Right lobe of liver (tissue), 6 donors: ENCODE results near the gene C22orf42. TPM values are rescaled to one million over a fixed set of nuclear protein-coding genes. Genes with fewer than 3 reads are reported as not detected.
A peak's percentile ranks its signal among the peaks of the same experiment; 100 is the strongest.

Experiments
- ATAC-seq, 4 donors: fragments of 200-7000 bp; cut with Tn5 transposase; one replicate each; pipeline ENCODE4 v1.9.1; 2020; ENCODE audit warnings: mild to moderate bottlenecking in 4 of 4, moderate library complexity in 4 of 4
- DNase-seq, 3 donors: peaks; one replicate each; pipeline ENCODE4 v3.0.0-alpha.2; 2020
- H3K27ac ChIP-seq, 3 donors: fragments of 200-600 bp; one replicate each; pipeline ENCODE4 v1.8.0; 2022
- H3K27me3 ChIP-seq, 2 donors: fragments of 200-600 bp; one replicate each; pipeline ENCODE4 v1.8.0; 2022
- H3K36me3 ChIP-seq, 4 donors: fragments of 200-600 bp; sonication (generic) in 1 of 4; one replicate each; pipeline versions ENCODE4 v1.5.1 to v1.8.0; 2017 to 2022; ENCODE audit warnings: control low read depth in 1 of 4
- H3K4me1 ChIP-seq, 4 donors: fragments of 200-600 bp; sonication (generic) in 1 of 4; one replicate each; pipeline versions ENCODE4 v1.5.1 to v1.8.0; 2017 to 2022; ENCODE audit warnings: control low read depth in 1 of 4
- H3K4me3 ChIP-seq, 3 donors: fragments of 200-600 bp; one replicate each; pipeline ENCODE4 v1.8.0; 2022
- H3K9me3 ChIP-seq, 4 donors: fragments of 200-600 bp; sonication (generic) in 1 of 4; one replicate each; pipeline versions ENCODE4 v1.5.1 to v1.8.0; 2017 to 2022; ENCODE audit warnings: control low read depth in 1 of 4
- CTCF ChIP-seq, 4 donors: fragments of 200-600 bp in 3 of 4; fragments of 450-650 bp in 1 of 4; IDR thresholded peaks; one replicate each; pipeline versions ENCODE4 v1.5.1 to v1.8.0; 2016 to 2022; ENCODE audit warnings: antibody characterized with exemption in 4 of 4, mild to moderate bottlenecking in 2 of 4
- POLR2A ChIP-seq: fragments of 450-650 bp; IDR thresholded peaks from one replicate; pipeline ENCODE4 v1.6.1; 2017; ENCODE audit warnings: antibody characterized with exemption, mild to moderate bottlenecking
- WGBS: methylation state at CpG from one replicate; pipeline ENCODE4 v1.1.6; 2018; ENCODE audit warnings: low coverage, low lambda C conversion rate; ENCODE audit not compliant: insufficient coverage; ENCODE audit errors: missing lambda C conversion rate; 5-methylcytosine and 5-hydroxymethylcytosine counted together
- intact Hi-C, 2 donors: fragments of 100-400 bp; cut with DNase I; formaldehyde crosslinking; loops; one replicate each; pipeline versions ENCODE4 v1.11.2 to v1.14.1; 2022
- total RNA-seq, 6 experiments: library from RNA; depleted of rRNA in 2 of 6; stranded (reverse); fragments of >200 nt in 2 of 6; fragmentation: NEBNext Ultra II Directional in 3 of 6; extraction: Animal tissue kit (Norgen Biotek cat#: 25700) in 3 of 6; gene quantifications; one replicate each; pipeline versions ENCODE4 v1.1.0 to v1.2.4, GENCODE V29; 2016 to 2023
- donor health status: DM: no; HTN: yes; CAD: no.
- donor health status: DM: no; HTN: no; CAD: no.
- donor health status: DM: no; HTN: no; CAD: no.
- donor health status: DM: no; HTN: yes; CAD: no.
- donor health status: DM: no; HTN: yes; CAD: no.

C22orf42 gene
- total RNA-seq, 6 experiments from 2014 or later = not detected

- Histone ChIP-seq H3K4me3 (no peak overlapping the region), H3K27ac (no peak overlapping the region), H3K4me1 (peaks cover 0 to 5% (median 2%) of the 10 kb centered on the region in 4 donors), H3K9me3 (no peaks in the 10 kb centered on the region), H3K27me3 (no peaks in the 10 kb centered on the region), H3K36me3 (no peaks in the 10 kb centered on the region)
- TF ChIP-seq CTCF (IDR thresholded peaks at IDR 0.05) (peak; percentile 64 to 70 (median 65)), POLR2A (no peak)
- WGBS = 74% methylated on average over 11 of the region's 22 CpGs
- peak; percentile 53 to 69 (median 65) for DNase-seq
- intact Hi-C loops = loop anchor here in 1 of 2 donors (10.0 kb wide), 1 partner anchor 58 kb away; no protein-coding TSS in a partner anchor
- peak; percentile 57 to 70 (median 68) for ATAC-seq
Measured at GRCh38 chr22:32206774-32207758, 48.0 kb upstream of the C22orf42 start.

GRCh38 chr22:32205974-32206773, 47.1 kb upstream of the C22orf42 start:
- DNase-seq (no peak), ATAC-seq (no peak)
- no peak overlapping the region for H3K4me3 ChIP-seq
- H3K27me3 ChIP-seq = no peaks in the 10 kb centered on the region
- TF ChIP-seq POLR2A (no peak), CTCF (IDR thresholded peaks at IDR 0.05) (no peak)
- intact Hi-C loops = loop anchor here in 1 of 2 donors (10.0 kb wide), 1 partner anchor 59 kb away; no protein-coding TSS in a partner anchor
- no peaks in the 10 kb centered on the region for H3K9me3 ChIP-seq
- H3K4me1 ChIP-seq = peaks cover 0 to 5% (median 2%) of the 10 kb centered on the region in 4 donors
- H3K36me3 ChIP-seq = no peaks in the 10 kb centered on the region
- WGBS = 60% methylated on average over 1 of the region's 30 CpGs
- no peak overlapping the region for H3K27ac ChIP-seq

- no peaks in the 10 kb centered on the region for H3K27me3 ChIP-seq
- H3K4me1 ChIP-seq = peaks cover 0 to 5% (median 2%) of the 10 kb centered on the region in 4 donors
- H3K4me3 ChIP-seq = peak within 1 kb of the TSS in 1 of 3 donors; percentile 32
- no peaks in the 10 kb centered on the region for H3K36me3 ChIP-seq
- ATAC-seq (peak; percentile 21 to 68 (median 48)), DNase-seq (peak in 2 of 3 donors; percentile 42 to 64)
- WGBS = 53% methylated on average over 21 of the region's 41 CpGs
- intact Hi-C loops = loop anchor here (5.0 to 10.0 kb wide), 2 partner anchors 60 to 62 kb away; no protein-coding TSS in a partner anchor
- H3K9me3 ChIP-seq = no peaks in the 10 kb centered on the region
- H3K27ac ChIP-seq = peak within 1 kb of the TSS in 2 of 3 donors; percentile 24 to 47
- no peak for TF ChIP-seq CTCF (IDR thresholded peaks at IDR 0.05)
- TF ChIP-seq POLR2A = no peak
Measured at GRCh38 chr22:32204856-32205722, 46.0 kb upstream of the C22orf42 start, which contains the start of gene RFPL2. Gene RFPL2 (minus strand): TSS chr22:32205073. CDS start chr22:32202451, 2,622 bp downstream.
